Activated CD8-positive, alpha-beta T cell treated with anti-CD3 and anti-CD28 coated beads for 36 hours (primary cell): ENCODE measurements around the gene BORCS6. TPM values are rescaled to one million over a fixed set of nuclear protein-coding genes. Genes with fewer than 3 reads are reported as not detected.

Experiments used
- ATAC-seq: fragments of 200-7000 bp; cut with Tn5 transposase; one replicate; pipeline ENCODE4 v1.10.0; 2021; ENCODE audit warnings: mild to moderate bottlenecking, moderate library complexity
- CTCF ChIA-PET: fragments of 350-600 bp; sonication (Branson Sonifier 250); formaldehyde crosslinking; loops from one replicate; lab custom pipeline; 2021; ENCODE audit warnings: antibody characterized with exemption; lab: Charles Lee
- POLR2A ChIA-PET: fragments of 350-600 bp; sonication (Branson Sonifier 250); formaldehyde crosslinking; loops from one replicate; lab custom pipeline; 2021; ENCODE audit warnings: antibody characterized with exemption; lab: Charles Lee
- DNase-seq: peaks from one replicate; pipeline ENCODE4 v3.0.0-alpha.2; 2020
- H3K27ac Mint-ChIP-seq: one replicate; pipeline ENCODE4 v1.8.0; 2021; ENCODE audit warnings: mild to moderate bottlenecking, mixed read lengths
- H3K27me3 Mint-ChIP-seq: one replicate; pipeline ENCODE4 v1.8.0; 2021; ENCODE audit warnings: mixed read lengths
- H3K36me3 Mint-ChIP-seq: one replicate; pipeline ENCODE4 v1.8.0; 2021; ENCODE audit warnings: low read depth, mixed read lengths
- H3K4me1 Mint-ChIP-seq: one replicate; pipeline ENCODE4 v1.8.0; 2021; ENCODE audit warnings: low read depth, mixed read lengths
- H3K4me3 Mint-ChIP-seq: one replicate; pipeline ENCODE4 v1.8.0; 2021; ENCODE audit warnings: mild to moderate bottlenecking, moderate library complexity, mixed read lengths
- H3K9me3 Mint-ChIP-seq: one replicate; pipeline ENCODE4 v1.8.0; 2021; ENCODE audit warnings: mixed read lengths
- CTCF ChIP-seq: fragments of 200-600 bp; IDR thresholded peaks from one replicate; pipeline ENCODE4 v1.8.0; 2022; ENCODE audit warnings: antibody characterized with exemption, mild to moderate bottlenecking
- intact Hi-C: fragments of 100-400 bp; cut with micrococcal nuclease; formaldehyde crosslinking; loops from one replicate; pipeline ENCODE4 v1.10.0; 2022
- total RNA-seq, 2 experiments: library from RNA; stranded (reverse); gene quantifications; one replicate each; pipeline ENCODE4 v1.2.3, GENCODE V29; 2021

The BORCS6 gene
- total RNA-seq, 2 experiments from 2014 or later, result 5.5 to 6.2 TPM

GRCh38 chr17:8155231-8155995 is 34.6 kb downstream of the BORCS6 start:
- ATAC-seq, result no peak
- Mint-ChIP-seq H3K4me1 (peaks cover 55% of the 10 kb centered on the region), H3K27me3 (no peaks in the 10 kb centered on the region), H3K4me3 (no peak overlapping the region), H3K9me3 (no peaks in the 10 kb centered on the region), H3K36me3 (peaks cover 24% of the 10 kb centered on the region), H3K27ac (no peak overlapping the region)
- intact Hi-C loops, result no loop called here
- TF ChIP-seq CTCF, result no peak
- DNase-seq, result peak; percentile 45
- POLR2A ChIA-PET, result interaction anchor here (0.6 to 22.8 kb wide), 15 partner anchors 9 to 222 kb away, joined by 3 to 476 read pairs (median 7); partner anchors contain the start of genes ALOXE3, CTC1, HES7 and PFAS
- CTCF ChIA-PET, result interaction anchor here (1.1 to 5.2 kb wide), 7 partner anchors 16 to 92 kb away, joined by 3 to 27 read pairs (median 6); partner anchors contain the start of genes ALOXE3, CTC1 and HES7

- H3K27me3 Mint-ChIP-seq, result no peaks in the 10 kb centered on the region
- no peak for TF ChIP-seq CTCF
- no peak overlapping the region for H3K4me3 Mint-ChIP-seq
- ATAC-seq (no peak), DNase-seq (no peak)
- H3K36me3 Mint-ChIP-seq, result peaks cover 23% of the 10 kb centered on the region
- ChIA-PET POLR2A (interaction anchor here (0.6 to 22.8 kb wide), 11 partner anchors 9 to 223 kb away, joined by 3 to 476 read pairs (median 4); partner anchors contain the start of genes CTC1 and HES7), CTCF (interaction anchor here (1.0 to 5.2 kb wide), 3 partner anchors 15 to 44 kb away, joined by 3 to 27 read pairs (median 14); partner anchors contain the start of gene ALOXE3)
- no peaks in the 10 kb centered on the region for H3K9me3 Mint-ChIP-seq
- peaks cover 51% of the 10 kb centered on the region for H3K4me1 Mint-ChIP-seq
- intact Hi-C loops, result no loop called here
- no peak overlapping the region for H3K27ac Mint-ChIP-seq
Measured at GRCh38 chr17:8154608-8155155, 35.3 kb downstream of the BORCS6 start.

- POLR2A ChIA-PET, result interaction anchor here (0.8 to 22.8 kb wide), 11 partner anchors 8 to 94 kb away, joined by 3 to 476 read pairs (median 8); partner anchors contain the start of genes CTC1, HES7 and VAMP2
- intact Hi-C loops, result loop anchor here (2.0 kb wide), 1 partner anchor 29 kb away; the partner anchor contains the start of gene HES7
- CTCF ChIA-PET, result interaction anchor here (1.0 to 5.2 kb wide), 3 partner anchors 15 to 44 kb away, joined by 3 to 27 read pairs (median 14); partner anchors contain the start of gene ALOXE3
- no peak overlapping the region for H3K27ac Mint-ChIP-seq
- no peaks in the 10 kb centered on the region for H3K9me3 Mint-ChIP-seq
- DNase-seq, result peak; percentile 92
- H3K4me3 Mint-ChIP-seq, result no peak overlapping the region
- no peak for TF ChIP-seq CTCF
- H3K27me3 Mint-ChIP-seq, result no peaks in the 10 kb centered on the region
- H3K36me3 Mint-ChIP-seq, result peaks cover 28% of the 10 kb centered on the region
- peak; percentile 7 for ATAC-seq
- H3K4me1 Mint-ChIP-seq, result peaks cover 45% of the 10 kb centered on the region
Measured at GRCh38 chr17:8153957-8154607, 35.9 kb downstream of the BORCS6 start.

- POLR2A ChIA-PET, result interaction anchor here (0.9 to 22.8 kb wide), 10 partner anchors 8 to 94 kb away, joined by 3 to 476 read pairs (median 8); partner anchors contain the start of genes CTC1, HES7 and VAMP2
- Mint-ChIP-seq H3K27ac (no peak overlapping the region), H3K36me3 (peaks cover 27% of the 10 kb centered on the region), H3K9me3 (no peaks in the 10 kb centered on the region), H3K4me3 (no peak overlapping the region), H3K27me3 (no peaks in the 10 kb centered on the region), H3K4me1 (peaks cover 41% of the 10 kb centered on the region)
- DNase-seq (peak; percentile 84), ATAC-seq (peak; percentile 7)
- TF ChIP-seq CTCF, result no peak
- CTCF ChIA-PET, result interaction anchor here (1.0 to 5.2 kb wide), 3 partner anchors 14 to 43 kb away, joined by 3 to 27 read pairs (median 14); partner anchors contain the start of gene ALOXE3
- intact Hi-C loops, result loop anchor here (2.0 kb wide), 1 partner anchor 29 kb away; the partner anchor contains the start of gene HES7
Measured at GRCh38 chr17:8153525-8153956, 36.4 kb downstream of the BORCS6 start.
